Measurements from ENCODE around the gene AQP7. TPM values are rescaled to one million over a fixed set of nuclear protein-coding genes. Genes with fewer than 3 reads are reported as not detected.
"Not testable (repeated sequence)": the region's sequence is repeated elsewhere in the genome, so short reads cannot be mapped to it uniquely, and the experiment has no call there.

AQP7 gene
- total RNA-seq, 1 donor from 2014 or later: 18.9 TPM

DNA sequence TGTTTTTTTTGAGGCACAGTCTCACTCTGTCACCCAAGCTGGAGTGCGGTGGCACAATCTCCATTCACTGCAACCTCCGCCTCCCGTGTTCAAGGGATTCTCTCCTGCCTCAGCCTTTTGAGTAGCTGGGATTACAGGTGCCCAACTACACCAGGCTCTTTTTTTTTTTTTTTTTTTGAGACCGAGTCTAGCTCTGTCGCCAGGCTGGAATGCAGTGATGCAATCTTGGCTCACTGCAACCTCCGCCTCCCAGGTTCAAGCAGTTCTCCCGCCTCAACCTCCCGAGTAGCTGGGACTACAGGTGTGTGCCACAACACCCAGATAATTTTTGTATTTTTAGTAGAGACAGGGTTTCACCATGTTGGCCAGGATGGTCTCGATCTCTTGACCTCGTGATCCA lies 20.0 kb downstream of the AQP7 start:
- H3K27ac ChIP-seq; DNase-seq (ENCODE audit: low spot score in 2 of 2); H3K4me1 ChIP-seq; intact Hi-C loops (cut with DNase I); H3K4me3 ChIP-seq; H3K27me3 ChIP-seq; H3K36me3 ChIP-seq; H3K9me3 ChIP-seq: not testable (repeated sequence)

DNA sequence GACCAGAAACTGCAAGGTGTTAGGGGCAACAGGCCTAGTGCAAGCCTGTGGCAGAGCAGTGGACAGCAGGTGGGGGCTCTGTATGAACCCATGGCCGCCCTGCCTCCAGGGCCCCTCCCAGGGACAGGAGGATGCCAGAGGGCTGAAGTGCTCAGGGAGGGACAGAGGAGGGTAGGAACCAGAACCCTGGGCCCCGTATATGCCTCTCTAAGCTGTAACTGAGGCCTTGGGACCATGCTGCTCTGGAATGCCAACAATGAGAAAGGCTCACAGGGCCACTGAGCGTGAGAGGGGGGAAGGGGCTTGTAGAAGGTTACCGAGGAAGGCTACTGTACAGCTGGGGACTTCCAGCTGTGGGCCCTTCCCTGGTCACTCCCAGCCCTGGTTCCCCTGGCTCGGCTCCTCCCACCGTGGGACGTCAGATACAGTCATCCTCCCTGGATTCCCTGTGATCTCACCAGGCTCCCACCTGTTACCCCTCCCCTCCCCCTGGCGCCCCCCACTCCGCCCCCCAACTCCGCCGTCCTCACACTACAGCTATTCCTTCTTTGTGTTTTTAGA lies 21.1 kb downstream of the AQP7 start:
- no peaks in the 10 kb centered on the region for H3K36me3 ChIP-seq
- no peak overlapping the region for H3K27ac ChIP-seq
- H3K4me3 ChIP-seq: no peak overlapping the region
- H3K27me3 ChIP-seq: no peaks in the 10 kb centered on the region
- intact Hi-C loops (cut with DNase I): no loop called here
- TF ChIP-seq, protein P1, sequence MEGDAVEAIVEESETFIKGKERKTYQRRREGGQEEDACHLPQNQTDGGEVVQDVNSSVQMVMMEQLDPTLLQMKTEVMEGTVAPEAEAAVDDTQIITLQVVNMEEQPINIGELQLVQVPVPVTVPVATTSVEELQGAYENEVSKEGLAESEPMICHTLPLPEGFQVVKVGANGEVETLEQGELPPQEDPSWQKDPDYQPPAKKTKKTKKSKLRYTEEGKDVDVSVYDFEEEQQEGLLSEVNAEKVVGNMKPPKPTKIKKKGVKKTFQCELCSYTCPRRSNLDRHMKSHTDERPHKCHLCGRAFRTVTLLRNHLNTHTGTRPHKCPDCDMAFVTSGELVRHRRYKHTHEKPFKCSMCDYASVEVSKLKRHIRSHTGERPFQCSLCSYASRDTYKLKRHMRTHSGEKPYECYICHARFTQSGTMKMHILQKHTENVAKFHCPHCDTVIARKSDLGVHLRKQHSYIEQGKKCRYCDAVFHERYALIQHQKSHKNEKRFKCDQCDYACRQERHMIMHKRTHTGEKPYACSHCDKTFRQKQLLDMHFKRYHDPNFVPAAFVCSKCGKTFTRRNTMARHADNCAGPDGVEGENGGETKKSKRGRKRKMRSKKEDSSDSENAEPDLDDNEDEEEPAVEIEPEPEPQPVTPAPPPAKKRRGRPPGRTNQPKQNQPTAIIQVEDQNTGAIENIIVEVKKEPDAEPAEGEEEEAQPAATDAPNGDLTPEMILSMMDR (IDR thresholded peaks at IDR 0.05): no peak
- DNase-seq (ENCODE audit: low spot score in 2 of 2): no peak
- H3K9me3 ChIP-seq: no peaks in the 10 kb centered on the region
- no peaks in the 10 kb centered on the region for H3K4me1 ChIP-seq

DNA sequence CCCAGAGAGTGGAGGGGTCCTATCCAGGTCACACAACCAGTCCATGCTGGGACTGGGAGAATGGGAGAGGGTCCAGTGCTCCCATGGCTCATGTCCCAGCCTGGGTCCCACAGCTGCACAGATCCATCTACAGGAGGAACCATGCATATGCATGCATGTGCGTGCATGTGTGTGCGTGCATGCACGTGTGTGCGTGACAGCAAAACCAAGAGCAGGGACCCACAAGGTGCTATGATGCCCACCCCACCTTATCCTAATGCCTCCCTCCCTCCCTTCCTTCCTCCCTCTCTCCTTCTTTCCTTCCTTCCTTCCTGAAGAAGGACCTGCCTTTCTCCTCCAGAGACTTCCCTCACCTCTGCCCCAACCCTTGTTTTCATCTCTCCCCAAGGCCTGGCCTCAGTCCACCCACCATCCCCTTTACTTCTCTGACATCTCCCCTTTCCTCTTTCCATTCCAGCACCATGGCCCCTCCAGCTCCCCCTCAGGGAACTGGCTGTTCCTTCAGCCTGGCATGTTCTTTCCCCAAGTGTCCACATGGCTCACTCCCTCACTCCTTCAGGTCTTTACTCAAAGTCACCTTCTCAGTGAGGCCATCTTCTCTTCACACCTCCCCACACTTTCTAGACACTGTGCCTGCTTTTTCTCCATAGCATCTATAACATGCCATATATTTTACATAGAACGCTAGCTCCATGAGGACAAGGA lies 21.8 kb downstream of the AQP7 start:
- TF ChIP-seq, protein P1 (IDR thresholded peaks at IDR 0.05): no peak
- intact Hi-C loops (cut with DNase I): no loop called here
- H3K27me3 ChIP-seq: no peaks in the 10 kb centered on the region
- no peaks in the 10 kb centered on the region for H3K36me3 ChIP-seq
- no peak overlapping the region for H3K4me3 ChIP-seq
- no peaks in the 10 kb centered on the region for H3K4me1 ChIP-seq
- no peak overlapping the region for H3K27ac ChIP-seq
- peak in 1 of 2 donors; percentile 50 for DNase-seq (ENCODE audit: low spot score in 2 of 2)
- H3K9me3 ChIP-seq: no peaks in the 10 kb centered on the region

DNA sequence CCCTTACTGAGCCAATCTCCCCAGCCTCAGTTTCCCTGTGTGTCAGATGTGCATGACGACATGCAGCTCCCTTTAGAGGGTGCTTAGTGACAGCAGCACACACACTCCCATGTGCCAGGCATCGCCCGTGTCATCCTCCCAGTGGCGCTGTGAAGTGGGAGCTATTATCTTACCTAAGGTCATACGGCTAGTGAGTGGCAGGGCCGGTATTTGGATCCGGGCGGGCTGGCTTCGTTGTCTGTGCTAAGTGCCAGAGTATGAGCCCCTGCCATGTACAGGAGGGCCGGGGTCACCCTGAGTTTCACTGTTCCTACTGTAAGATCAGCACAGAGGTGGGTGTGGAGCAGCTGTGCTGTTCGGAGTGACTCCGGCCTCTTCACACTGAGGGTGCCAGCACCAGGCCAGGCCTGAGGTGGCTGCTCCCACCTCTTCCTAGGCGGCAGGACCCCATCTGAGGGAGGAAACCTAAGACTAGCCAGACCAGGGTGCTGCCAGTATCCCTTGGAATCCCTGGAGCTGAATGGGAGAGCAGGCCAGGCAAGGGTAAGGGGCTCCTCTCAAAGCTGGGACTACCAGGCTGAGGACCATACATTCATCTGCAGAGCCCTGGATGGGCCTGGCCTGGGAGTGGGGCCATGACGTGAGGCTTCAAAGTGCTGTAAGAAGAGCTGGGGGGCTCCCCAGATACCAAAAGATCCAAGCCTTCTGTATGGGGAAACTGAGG lies 22.5 kb downstream of the AQP7 start:
- intact Hi-C loops (cut with DNase I): no loop called here
- H3K27me3 ChIP-seq: no peaks in the 10 kb centered on the region
- H3K4me3 ChIP-seq: no peak overlapping the region
- no peaks in the 10 kb centered on the region for H3K36me3 ChIP-seq
- no peak overlapping the region for H3K27ac ChIP-seq
- peak in 1 of 2 donors; percentile 47 for DNase-seq (ENCODE audit: low spot score in 2 of 2)
- H3K4me1 ChIP-seq: peaks cover 0 to 3% of the 10 kb centered on the region in 2 donors
- TF ChIP-seq, protein P1 (IDR thresholded peaks at IDR 0.05): no peak
- H3K9me3 ChIP-seq: no peaks in the 10 kb centered on the region

DNA sequence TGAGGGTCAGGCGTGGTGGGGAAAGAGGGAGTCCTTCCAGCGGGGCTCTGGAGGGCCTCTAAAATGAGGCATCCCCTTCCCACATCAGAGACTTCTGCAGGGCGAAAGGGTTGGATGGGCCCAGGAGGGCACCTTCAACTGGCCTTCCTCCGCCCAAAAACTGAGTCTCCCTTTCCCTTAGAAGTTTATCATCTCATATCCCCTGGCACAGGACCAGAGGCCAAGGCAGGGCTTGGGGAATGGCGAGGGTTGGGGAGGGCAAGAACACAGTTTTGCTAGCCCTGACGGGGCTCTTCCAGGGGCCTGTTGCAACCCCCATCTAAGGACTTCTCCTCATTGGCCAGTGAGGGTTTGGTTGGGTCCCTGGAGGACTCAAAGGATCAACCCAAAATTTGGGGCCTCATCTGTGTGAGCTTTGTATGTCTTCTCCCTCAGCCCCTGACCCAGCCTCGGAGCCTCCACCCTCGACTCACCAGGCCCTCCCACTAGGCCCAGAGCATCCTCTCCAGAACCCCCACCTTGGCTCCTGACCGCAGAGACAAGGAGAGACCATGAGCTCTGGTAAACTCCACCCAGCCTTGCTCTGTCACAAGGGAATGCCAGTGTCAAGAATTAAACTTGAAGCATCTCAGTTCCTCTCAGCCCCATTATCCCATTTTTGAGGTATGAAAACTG lies 24.1 kb downstream of the AQP7 start:
- TF ChIP-seq, protein P1 (IDR thresholded peaks at IDR 0.05): no peak
- no peak overlapping the region for H3K27ac ChIP-seq
- no peaks in the 10 kb centered on the region for H3K27me3 ChIP-seq
- DNase-seq (ENCODE audit: low spot score in 2 of 2): peak in 1 of 2 donors; percentile 49
- no peak overlapping the region for H3K4me3 ChIP-seq
- no peaks in the 10 kb centered on the region for H3K9me3 ChIP-seq
- peaks cover 0 to 3% of the 10 kb centered on the region in 2 donors for H3K4me1 ChIP-seq
- intact Hi-C loops (cut with DNase I): no loop called here
- H3K36me3 ChIP-seq: no peaks in the 10 kb centered on the region
